ENCODE data around the gene FKBP5. TPM values are rescaled to one million over a fixed set of nuclear protein-coding genes. Genes with fewer than 3 reads are reported as not detected.

The FKBP5 gene
- total RNA-seq, 4 donors from 2014 or later = 65.0 to 273 (median 103) TPM

DNA sequence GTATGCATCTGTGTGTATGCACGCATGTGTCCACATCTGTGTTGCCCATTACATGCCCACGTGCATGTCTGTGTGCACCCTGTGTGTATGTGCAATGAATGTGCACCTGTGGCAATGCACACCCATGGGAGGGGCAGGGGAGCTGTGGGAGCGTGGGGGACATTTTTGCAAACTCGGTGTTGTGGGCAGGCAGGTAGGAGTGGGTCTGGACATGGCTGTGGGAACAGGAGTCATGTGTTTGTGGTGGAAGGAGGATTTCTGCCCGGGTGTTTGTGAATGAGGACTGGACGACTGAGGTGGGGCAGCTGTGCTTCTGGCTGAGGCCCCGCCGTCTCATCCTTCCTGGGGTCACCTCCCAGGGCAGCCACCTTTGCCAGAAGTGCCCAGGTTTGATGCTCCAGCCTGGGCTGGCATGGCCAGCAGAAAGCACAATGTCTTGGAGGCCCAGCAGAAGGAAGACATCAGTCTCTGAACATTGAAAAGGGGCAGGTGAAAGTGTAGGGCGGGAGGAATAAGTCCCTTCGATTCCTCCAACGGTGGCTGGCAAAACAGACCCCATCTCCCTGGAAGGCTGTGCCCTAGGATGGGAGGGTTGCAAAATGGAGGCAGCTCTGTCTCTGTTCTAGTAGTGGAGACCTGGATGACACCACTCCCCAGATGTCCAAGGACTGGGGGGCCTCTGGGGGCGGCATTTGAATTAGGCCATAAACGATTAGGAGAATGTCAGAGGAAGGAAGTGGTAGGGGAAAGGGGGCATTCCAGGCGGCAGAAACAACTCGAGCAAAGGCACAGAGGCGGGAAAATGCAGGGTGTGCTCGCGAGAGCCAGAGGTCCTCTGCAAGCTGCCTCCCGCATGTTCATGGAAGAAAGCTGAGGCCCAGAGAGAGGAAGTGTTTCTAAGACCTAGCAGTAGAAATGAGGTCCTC is 29.0 kb upstream of the FKBP5 start:
- intact Hi-C loops (cut with DNase I) = no loop called here
- H3K4me1 ChIP-seq = peaks cover 16 to 53% (median 36%) of the 10 kb centered on the region in 3 donors
- TF ChIP-seq, protein P1, sequence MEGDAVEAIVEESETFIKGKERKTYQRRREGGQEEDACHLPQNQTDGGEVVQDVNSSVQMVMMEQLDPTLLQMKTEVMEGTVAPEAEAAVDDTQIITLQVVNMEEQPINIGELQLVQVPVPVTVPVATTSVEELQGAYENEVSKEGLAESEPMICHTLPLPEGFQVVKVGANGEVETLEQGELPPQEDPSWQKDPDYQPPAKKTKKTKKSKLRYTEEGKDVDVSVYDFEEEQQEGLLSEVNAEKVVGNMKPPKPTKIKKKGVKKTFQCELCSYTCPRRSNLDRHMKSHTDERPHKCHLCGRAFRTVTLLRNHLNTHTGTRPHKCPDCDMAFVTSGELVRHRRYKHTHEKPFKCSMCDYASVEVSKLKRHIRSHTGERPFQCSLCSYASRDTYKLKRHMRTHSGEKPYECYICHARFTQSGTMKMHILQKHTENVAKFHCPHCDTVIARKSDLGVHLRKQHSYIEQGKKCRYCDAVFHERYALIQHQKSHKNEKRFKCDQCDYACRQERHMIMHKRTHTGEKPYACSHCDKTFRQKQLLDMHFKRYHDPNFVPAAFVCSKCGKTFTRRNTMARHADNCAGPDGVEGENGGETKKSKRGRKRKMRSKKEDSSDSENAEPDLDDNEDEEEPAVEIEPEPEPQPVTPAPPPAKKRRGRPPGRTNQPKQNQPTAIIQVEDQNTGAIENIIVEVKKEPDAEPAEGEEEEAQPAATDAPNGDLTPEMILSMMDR (IDR thresholded peaks at IDR 0.05) = no peak
- TF ChIP-seq POLR2A (IDR thresholded peaks at IDR 0.05) = no peak
- DNase-seq = no peak
- WGBS, 2 donors = 65 to 72% methylated on average over 15 to 19 of the region's 19 CpGs
- H3K27me3 ChIP-seq = no peaks in the 10 kb centered on the region
- H3K36me3 ChIP-seq = no peaks in the 10 kb centered on the region
- no peak overlapping the region for H3K4me3 ChIP-seq
- H3K27ac ChIP-seq = peak overlapping the region in 3 of 4 donors; percentile 71 to 100 (median 90)
- no peaks in the 10 kb centered on the region for H3K9me3 ChIP-seq

DNA sequence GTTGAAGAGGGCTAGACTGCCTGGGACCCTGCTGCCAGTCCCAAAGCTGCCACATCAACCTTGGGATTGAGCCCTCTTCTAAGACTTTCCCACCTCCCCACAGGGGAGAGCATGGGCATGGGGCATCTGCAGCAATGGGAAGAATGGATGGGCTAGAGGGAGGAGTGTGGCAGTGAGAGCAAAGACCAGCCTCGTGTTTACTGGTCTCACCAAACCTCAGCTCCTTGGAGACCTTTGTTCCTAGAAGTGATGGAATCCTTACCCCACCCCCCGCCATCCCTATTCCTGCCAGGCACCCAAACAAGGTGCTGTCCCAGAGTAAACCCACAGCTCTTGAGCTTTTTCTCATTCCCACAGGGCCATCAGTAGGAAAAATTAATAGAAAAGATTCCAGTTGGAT is 28.1 kb upstream of the FKBP5 start:
- Histone ChIP-seq H3K36me3 (no peaks in the 10 kb centered on the region), H3K4me1 (peaks cover 16 to 44% (median 30%) of the 10 kb centered on the region in 3 donors), H3K9me3 (no peaks in the 10 kb centered on the region), H3K4me3 (no peak overlapping the region), H3K27ac (no peak overlapping the region), H3K27me3 (no peaks in the 10 kb centered on the region)
- TF ChIP-seq, protein P1 (IDR thresholded peaks at IDR 0.05) = no peak
- no peak for TF ChIP-seq POLR2A (IDR thresholded peaks at IDR 0.05)
- intact Hi-C loops (cut with DNase I) = no loop called here
- no peak for DNase-seq
- 50 to 70% methylated on average over 1 to 2 of the region's 2 CpGs for WGBS, 2 donors

DNA sequence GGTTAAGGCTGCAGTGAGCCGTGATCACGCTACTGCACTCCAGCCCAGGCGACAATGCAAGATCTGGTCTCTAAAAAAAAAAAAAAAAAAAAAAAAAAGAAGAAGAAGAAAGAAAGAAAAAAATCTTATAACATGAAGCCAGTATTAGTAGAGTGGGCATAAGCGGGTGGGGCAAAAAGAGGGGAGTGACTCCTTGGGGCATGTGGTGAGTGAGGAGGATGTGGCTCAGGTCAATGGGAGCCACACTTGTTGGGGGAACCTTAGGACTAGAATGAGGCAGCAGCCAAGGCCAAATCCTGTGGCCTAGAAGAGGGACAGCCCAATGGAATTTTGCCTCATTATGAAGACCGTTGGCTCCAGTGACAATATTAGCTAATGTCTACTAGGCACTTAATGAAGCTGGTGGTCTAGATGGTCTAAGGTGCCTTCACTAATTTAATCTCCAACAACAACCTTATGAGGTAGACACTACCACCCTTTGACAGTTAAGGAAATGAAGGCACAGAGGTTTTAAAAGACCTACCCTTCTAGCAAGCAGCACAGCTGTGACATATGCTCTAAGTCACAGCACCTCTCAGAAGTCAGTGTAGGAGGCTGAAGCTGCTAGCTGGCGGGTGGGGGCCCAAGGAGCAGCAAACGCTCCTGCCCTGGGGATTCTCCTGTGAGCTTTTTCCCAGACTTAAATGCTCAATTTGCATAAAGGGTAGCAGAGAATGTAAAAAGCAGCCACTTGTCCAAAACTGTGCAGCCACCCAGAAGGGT is 24.5 kb upstream of the FKBP5 start:
- no peak overlapping the region for H3K4me3 ChIP-seq
- H3K27ac ChIP-seq = no peak overlapping the region
- no peaks in the 10 kb centered on the region for H3K27me3 ChIP-seq
- intact Hi-C loops (cut with DNase I) = no loop called here
- no peak for DNase-seq
- H3K36me3 ChIP-seq = no peaks in the 10 kb centered on the region
- WGBS, 2 donors = 90 to 93% methylated on average over 4 to 6 of the region's 7 CpGs
- H3K9me3 ChIP-seq = no peaks in the 10 kb centered on the region
- TF ChIP-seq, protein P1 (IDR thresholded peaks at IDR 0.05) = no peak
- no peak for TF ChIP-seq POLR2A (IDR thresholded peaks at IDR 0.05)
- H3K4me1 ChIP-seq = peaks cover 3 to 14% (median 3%) of the 10 kb centered on the region in 3 donors

DNA sequence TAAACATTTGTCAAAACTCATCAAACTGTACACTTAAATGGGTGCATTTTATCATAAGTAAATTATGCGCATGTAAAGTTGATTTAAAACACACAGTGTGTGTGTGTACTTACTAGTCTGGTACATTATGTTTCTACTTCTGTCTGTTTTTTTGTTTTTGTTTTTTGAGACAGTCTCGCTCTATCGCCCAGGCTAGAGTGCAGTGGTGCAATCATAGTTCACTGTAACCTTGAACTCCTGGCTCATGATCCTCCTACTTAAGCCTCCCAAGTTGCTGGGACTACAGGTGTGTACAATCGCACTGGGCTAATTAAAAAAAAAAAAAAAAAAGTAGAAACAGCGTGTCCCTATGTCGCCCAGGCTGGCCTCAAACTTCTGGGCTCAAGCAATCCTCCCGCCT is 23.0 kb upstream of the FKBP5 start:
- intact Hi-C loops (cut with DNase I) = no loop called here
- TF ChIP-seq, protein P1 (IDR thresholded peaks at IDR 0.05) = no peak
- DNase-seq = no peak
- H3K4me1 ChIP-seq = peaks cover 0 to 11% (median 3%) of the 10 kb centered on the region in 3 donors
- WGBS, 2 donors = 97 to 98% methylated on average over 7 of the region's 7 CpGs
- H3K4me3 ChIP-seq = no peak overlapping the region
- H3K9me3 ChIP-seq = no peaks in the 10 kb centered on the region
- H3K36me3 ChIP-seq = no peaks in the 10 kb centered on the region
- no peak overlapping the region for H3K27ac ChIP-seq
- no peaks in the 10 kb centered on the region for H3K27me3 ChIP-seq

All from esophagus squamous epithelium (tissue), 5 donors.